Measurements from ENCODE around the gene ABCD3. TPM values are rescaled to one million over a fixed set of nuclear protein-coding genes. Genes with fewer than 3 reads are reported as not detected.
A peak's percentile ranks its signal among the peaks of the same experiment; 100 is the strongest.
"Not testable (repeated sequence)": the region's sequence is repeated elsewhere in the genome, so short reads cannot be mapped to it uniquely, and the experiment has no call there.

The ABCD3 gene
- total RNA-seq, 2 experiments from 2014 or later, result 33.7 to 34.0 TPM

- peak; percentile 20 for DNase-seq
- intact Hi-C loops (cut with micrococcal nuclease), result loop anchor here (1.0 to 5.0 kb wide), 8 partner anchors 35 to 1072 kb away; partner anchors contain the start of genes ALG14, ARHGAP29, DR1 and F3
- no peaks in the 10 kb centered on the region for H3K9me3 Mint-ChIP-seq
- H3K4me1 Mint-ChIP-seq (ENCODE audit: low read depth), result peaks cover 38% of the 10 kb centered on the region
- H3K4me3 Mint-ChIP-seq, result no peak overlapping the region
- no peaks in the 10 kb centered on the region for H3K36me3 Mint-ChIP-seq
- no peaks in the 10 kb centered on the region for H3K27me3 Mint-ChIP-seq
- ChIA-PET POLR2A (no interaction called here), CTCF (interaction anchor here (1.6 kb wide), 1 partner anchor 22 kb away, joined by 4 read pairs; no protein-coding TSS in a partner anchor)
- H3K27ac Mint-ChIP-seq, result peak overlapping the region; percentile 55
These were observed 771 bp downstream of the ABCD3 start for GRCh38 chr1:94418664-94419655.

DNA sequence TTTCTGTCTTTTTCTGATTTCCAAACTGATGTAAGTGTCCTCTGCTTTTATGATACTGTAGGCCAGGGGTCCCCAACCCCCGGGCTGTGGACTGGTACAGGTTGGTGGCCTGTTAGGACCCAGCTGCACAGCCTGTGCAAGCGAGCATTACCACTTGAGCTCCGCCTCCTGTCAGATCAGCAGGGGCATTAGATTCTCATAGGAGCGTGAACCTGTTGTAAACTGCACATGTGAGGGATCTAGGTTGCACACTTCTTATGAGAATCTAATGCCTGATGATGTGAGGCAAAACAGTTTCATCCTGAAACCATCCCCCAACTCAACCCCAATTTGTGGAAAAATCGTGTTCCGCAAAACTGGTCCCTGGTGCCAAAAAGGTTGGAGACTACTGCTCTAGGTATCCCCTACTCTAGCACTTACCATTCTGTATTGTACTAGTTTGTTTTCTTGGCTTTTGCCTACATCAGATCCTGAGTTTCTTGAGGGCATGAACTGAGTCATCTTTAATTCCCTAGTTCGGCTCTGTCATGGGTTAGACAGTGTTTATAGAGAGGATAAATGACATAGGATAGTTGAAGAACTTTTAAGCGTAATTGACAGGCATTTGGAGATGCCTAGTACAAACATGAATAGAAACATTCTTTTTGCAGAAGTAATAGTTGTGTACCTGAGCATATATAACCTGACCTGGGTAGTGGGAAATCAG lies 4.1 kb downstream of the ABCD3 start:
- ChIA-PET POLR2A (no interaction called here), CTCF (interaction anchor here (1.2 kb wide), 1 partner anchor 42 kb away, joined by 4 read pairs; no protein-coding TSS in a partner anchor)
- Mint-ChIP-seq H3K4me1 (ENCODE audit: low read depth) (peaks cover 54% of the 10 kb centered on the region), H3K4me3 (no peak overlapping the region), H3K27me3 (no peaks in the 10 kb centered on the region), H3K36me3 (no peaks in the 10 kb centered on the region), H3K9me3 (no peaks in the 10 kb centered on the region), H3K27ac (no peak overlapping the region)
- intact Hi-C loops (cut with micrococcal nuclease), result no loop called here
- no peak for DNase-seq

DNA sequence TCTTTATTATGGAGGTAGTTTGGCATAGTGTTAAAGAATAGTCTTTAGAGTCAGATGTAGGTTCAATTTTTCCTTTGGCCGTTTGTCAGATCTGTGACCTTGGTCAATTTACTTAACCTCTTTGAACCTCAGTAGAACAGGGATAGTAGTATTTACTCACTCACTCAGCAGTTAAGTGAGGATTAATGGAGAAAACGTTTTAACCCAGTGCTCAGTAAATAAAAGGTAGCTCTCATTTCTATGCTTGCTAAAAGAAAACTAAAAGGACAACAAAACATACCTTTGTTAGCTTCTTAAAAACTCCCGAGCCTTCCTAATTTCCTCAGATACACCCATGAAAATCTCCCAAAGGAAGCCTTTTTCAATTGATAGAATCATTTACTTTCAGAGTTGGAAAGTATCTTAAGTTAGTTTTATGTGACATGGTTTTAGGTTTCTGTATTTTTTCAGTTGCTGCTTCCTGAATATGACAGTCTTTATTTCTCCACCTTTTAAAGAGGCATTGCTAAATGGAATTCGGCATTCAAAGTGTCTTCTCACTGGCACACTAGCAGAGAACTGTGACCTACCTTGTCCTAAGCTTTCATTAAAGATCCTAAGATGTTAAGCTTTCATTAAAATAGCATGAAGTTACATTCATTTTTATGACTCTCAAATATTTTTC lies 7.8 kb downstream of the ABCD3 start:
- Mint-ChIP-seq H3K4me3 (no peak overlapping the region), H3K4me1 (ENCODE audit: low read depth) (peaks cover 51% of the 10 kb centered on the region), H3K27me3 (no peaks in the 10 kb centered on the region), H3K36me3 (peaks cover 3% of the 10 kb centered on the region), H3K27ac (no peak overlapping the region), H3K9me3 (no peaks in the 10 kb centered on the region)
- ChIA-PET CTCF (no interaction called here), POLR2A (no interaction called here)
- no peak for DNase-seq
- intact Hi-C loops (cut with micrococcal nuclease), result no loop called here

- H3K9me3 Mint-ChIP-seq; H3K36me3 Mint-ChIP-seq; H3K27me3 Mint-ChIP-seq; H3K4me3 Mint-ChIP-seq; POLR2A ChIA-PET; H3K27ac Mint-ChIP-seq; intact Hi-C loops (cut with micrococcal nuclease); DNase-seq: not testable (repeated sequence)
- CTCF ChIA-PET, result interaction anchor here (0.6 kb wide), 1 partner anchor 12 kb away, joined by 3 read pairs; no protein-coding TSS in a partner anchor
- peaks cover 48% of the 10 kb centered on the region for H3K4me1 Mint-ChIP-seq (ENCODE audit: low read depth)
These were observed 8.3 kb downstream of the ABCD3 start for GRCh38 chr1:94426485-94426870.

DNA sequence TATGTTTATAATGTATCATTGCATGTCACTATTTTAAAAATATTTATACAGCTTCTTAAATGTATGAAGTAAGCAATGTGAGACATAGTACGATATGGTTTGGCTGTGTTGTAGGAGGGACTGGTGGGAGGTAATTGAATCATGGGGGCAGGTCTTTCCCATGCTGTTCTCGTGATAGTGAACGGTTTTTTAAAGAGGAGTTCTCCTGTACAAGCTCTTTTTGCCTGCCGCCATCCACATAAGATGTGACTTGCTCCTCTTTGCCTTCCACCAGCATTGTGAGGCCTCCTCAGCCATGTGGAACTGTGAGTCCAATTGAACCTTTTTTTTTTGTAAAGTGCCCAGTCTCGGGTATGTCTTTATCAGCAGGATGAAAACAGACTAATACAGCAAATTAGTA lies 10.3 kb downstream of the ABCD3 start:
- H3K27ac Mint-ChIP-seq, result no peak overlapping the region
- peaks cover 35% of the 10 kb centered on the region for H3K4me1 Mint-ChIP-seq (ENCODE audit: low read depth)
- ChIA-PET POLR2A (no interaction called here), CTCF (no interaction called here)
- H3K36me3 Mint-ChIP-seq, result peaks cover 3% of the 10 kb centered on the region
- H3K27me3 Mint-ChIP-seq, result no peaks in the 10 kb centered on the region
- intact Hi-C loops (cut with micrococcal nuclease), result no loop called here
- H3K4me3 Mint-ChIP-seq, result no peak overlapping the region
- no peaks in the 10 kb centered on the region for H3K9me3 Mint-ChIP-seq
- DNase-seq, result no peak

DNA sequence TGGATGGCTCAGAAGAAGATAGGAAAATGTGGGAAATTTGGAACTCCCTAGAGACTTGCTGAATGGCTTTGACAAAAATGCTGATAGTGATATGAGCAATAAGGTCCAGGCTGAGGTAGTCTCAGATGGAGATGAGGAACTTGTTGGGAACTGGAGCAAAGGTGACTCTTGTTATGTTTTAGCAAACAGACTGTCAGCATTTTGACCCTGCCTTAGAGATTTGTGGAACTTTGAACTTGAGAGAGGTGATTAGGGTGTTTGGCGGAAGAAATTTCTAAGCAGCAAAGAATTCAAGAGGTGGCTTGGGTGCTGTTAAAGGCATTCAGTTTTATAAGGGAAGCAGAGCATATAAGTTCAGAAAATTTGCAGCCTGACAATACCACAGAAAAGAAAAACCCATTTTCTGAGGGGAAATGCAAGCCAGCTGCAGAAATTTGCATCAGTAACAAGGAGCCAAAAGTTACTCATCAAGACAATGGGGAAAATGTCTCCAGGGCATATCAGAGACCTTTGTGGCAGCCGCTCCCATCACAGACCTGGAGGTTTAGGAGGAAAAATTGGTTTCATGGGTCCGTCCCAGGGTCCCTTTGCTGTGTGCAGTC lies 10.8 kb downstream of the ABCD3 start:
- H3K27me3 Mint-ChIP-seq; H3K9me3 Mint-ChIP-seq; H3K27ac Mint-ChIP-seq; POLR2A ChIA-PET; intact Hi-C loops (cut with micrococcal nuclease); DNase-seq; H3K36me3 Mint-ChIP-seq; CTCF ChIA-PET; H3K4me3 Mint-ChIP-seq: not testable (repeated sequence)
- H3K4me1 Mint-ChIP-seq (ENCODE audit: low read depth), result peaks cover 32% of the 10 kb centered on the region

GRCh38 chr1:94430066-94430465 lies 11.9 kb downstream of the ABCD3 start:
- DNase-seq; H3K4me3 Mint-ChIP-seq; H3K36me3 Mint-ChIP-seq; POLR2A ChIA-PET; H3K27ac Mint-ChIP-seq; intact Hi-C loops (cut with micrococcal nuclease); H3K9me3 Mint-ChIP-seq; H3K27me3 Mint-ChIP-seq; CTCF ChIA-PET: not testable (repeated sequence)
- H3K4me1 Mint-ChIP-seq (ENCODE audit: low read depth), result peaks cover 39% of the 10 kb centered on the region

- Mint-ChIP-seq H3K27ac (no peak overlapping the region), H3K4me1 (ENCODE audit: low read depth) (peaks cover 19% of the 10 kb centered on the region), H3K4me3 (no peak overlapping the region), H3K36me3 (peaks cover 19% of the 10 kb centered on the region), H3K27me3 (no peaks in the 10 kb centered on the region), H3K9me3 (peaks cover 15% of the 10 kb centered on the region)
- intact Hi-C loops (cut with micrococcal nuclease), result no loop called here
- ChIA-PET POLR2A (no interaction called here), CTCF (interaction anchor here (0.6 kb wide), 2 partner anchors 18 to 83 kb away, joined by 3 read pairs; no protein-coding TSS in a partner anchor)
- DNase-seq, result no peak
These were observed 15.7 kb downstream of the ABCD3 start for GRCh38 chr1:94433866-94434265.

GRCh38 chr1:94434365-94435045 lies 16.3 kb downstream of the ABCD3 start:
- H3K9me3 Mint-ChIP-seq, result peaks cover 15% of the 10 kb centered on the region
- H3K4me3 Mint-ChIP-seq, result no peak overlapping the region
- ChIA-PET CTCF (interaction anchor here (0.6 kb wide), 2 partner anchors 19 to 82 kb away, joined by 3 read pairs; no protein-coding TSS in a partner anchor), POLR2A (no interaction called here)
- H3K27me3 Mint-ChIP-seq, result no peaks in the 10 kb centered on the region
- peaks cover 17% of the 10 kb centered on the region for H3K36me3 Mint-ChIP-seq
- intact Hi-C loops (cut with micrococcal nuclease), result no loop called here
- peaks cover 17% of the 10 kb centered on the region for H3K4me1 Mint-ChIP-seq (ENCODE audit: low read depth)
- no peak for DNase-seq
- no peak overlapping the region for H3K27ac Mint-ChIP-seq

DNA sequence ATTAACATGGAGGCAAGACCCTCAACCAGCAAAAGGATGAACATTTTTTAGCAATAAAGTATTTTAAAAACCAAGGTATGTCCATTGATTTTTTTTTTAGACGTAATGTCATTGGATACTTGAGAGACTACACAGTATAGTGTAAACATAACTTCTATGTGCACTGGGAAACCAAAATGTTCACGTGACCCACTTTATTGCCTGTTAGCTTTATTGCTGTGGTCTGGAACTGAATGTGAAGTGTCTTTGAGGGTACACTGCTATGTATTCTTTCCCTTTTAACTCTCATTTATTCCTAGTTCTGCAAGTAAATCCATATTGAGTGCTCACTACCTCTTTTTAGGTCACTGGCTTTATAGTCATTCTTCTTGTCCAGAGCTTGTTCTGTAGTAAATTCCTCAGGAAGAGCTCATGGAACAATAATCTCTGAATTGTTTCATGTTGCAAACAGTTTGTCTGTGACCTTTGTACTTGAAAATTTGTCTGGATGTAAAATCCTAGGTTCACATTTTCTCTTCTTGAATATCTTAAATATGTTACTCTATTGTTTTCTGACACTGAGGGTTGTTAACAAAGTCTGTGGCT lies 20.6 kb downstream of the ABCD3 start:
- DNase-seq, result no peak
- Mint-ChIP-seq H3K27ac (no peak overlapping the region), H3K4me3 (no peak overlapping the region), H3K36me3 (peaks cover 27% of the 10 kb centered on the region), H3K4me1 (ENCODE audit: low read depth) (peaks cover 7% of the 10 kb centered on the region), H3K27me3 (no peaks in the 10 kb centered on the region), H3K9me3 (peaks cover 33% of the 10 kb centered on the region)
- CTCF ChIA-PET, result interaction anchor here (0.6 kb wide), 1 partner anchor 12 kb away, joined by 3 read pairs; no protein-coding TSS in a partner anchor
- POLR2A ChIA-PET, result no interaction called here
- intact Hi-C loops (cut with micrococcal nuclease), result no loop called here

DNA sequence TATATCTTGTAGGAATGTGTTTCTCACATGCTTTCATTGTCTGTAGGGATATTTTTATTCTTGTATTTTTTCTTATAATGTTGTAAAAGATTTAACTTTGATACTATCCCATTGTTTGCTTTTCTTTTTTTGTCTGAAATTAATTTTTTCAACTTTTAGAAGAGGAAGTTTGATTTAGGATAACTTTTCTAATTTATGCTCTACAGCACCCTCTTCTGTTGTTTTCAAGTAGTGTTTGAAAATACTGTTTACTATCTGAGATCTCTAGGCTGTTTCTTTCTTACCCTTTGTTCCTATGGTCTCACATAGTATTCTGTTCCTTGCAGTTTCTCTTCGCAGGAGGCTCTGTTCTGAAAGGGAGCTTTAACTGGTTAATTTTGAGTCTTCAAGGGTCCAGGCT lies 21.9 kb downstream of the ABCD3 start:
- no peak for DNase-seq
- Mint-ChIP-seq H3K36me3 (peaks cover 32% of the 10 kb centered on the region), H3K9me3 (peaks cover 39% of the 10 kb centered on the region), H3K4me3 (no peak overlapping the region), H3K27me3 (no peaks in the 10 kb centered on the region), H3K4me1 (ENCODE audit: low read depth) (no peaks in the 10 kb centered on the region), H3K27ac (no peak overlapping the region)
- CTCF ChIA-PET, result interaction anchor here (0.8 to 1.5 kb wide), 2 partner anchors 21 to 24 kb away, joined by 3 to 4 read pairs; no protein-coding TSS in a partner anchor
- POLR2A ChIA-PET, result no interaction called here
- intact Hi-C loops (cut with micrococcal nuclease), result no loop called here
